Mucosa of descending colon (tissue), 3 donors: ENCODE measurements around the gene SEC14L3. TPM values are rescaled to one million over a fixed set of nuclear protein-coding genes. Genes with fewer than 3 reads are reported as not detected.

Experiments
- ATAC-seq: fragments of 200-7000 bp; cut with Tn5 transposase; one replicate; pipeline ENCODE4 v1.9.1; 2020; ENCODE audit warnings: mild to moderate bottlenecking, moderate library complexity
- DNase-seq, 3 donors: peaks; one replicate each; pipeline ENCODE4 v3.0.0-alpha.2; 2020
- H3K36me3 ChIP-seq: fragments of 200-600 bp; one replicate; pipeline ENCODE4 v1.8.0; 2021; ENCODE audit warnings: low read depth, mild to moderate bottlenecking
- H3K4me1 ChIP-seq: fragments of 200-600 bp; one replicate; pipeline ENCODE4 v1.8.0; 2021; ENCODE audit warnings: low read depth, mild to moderate bottlenecking
- H3K4me3 ChIP-seq: fragments of 200-600 bp; one replicate; pipeline ENCODE4 v1.8.0; 2021; ENCODE audit warnings: mild to moderate bottlenecking
- H3K9me3 ChIP-seq: fragments of 200-600 bp; one replicate; pipeline ENCODE4 v1.8.0; 2021; ENCODE audit warnings: mild to moderate bottlenecking
- intact Hi-C, 2 donors: fragments of 100-400 bp; cut with DNase I in 1 of 2; cut with micrococcal nuclease in 1 of 2; formaldehyde crosslinking; loops; one replicate each; pipeline versions ENCODE4 v1.11.0 to v1.11.1; 2022; cut with DNase I, micrococcal nuclease
- total RNA-seq, 3 donors: library from RNA; stranded (reverse); fragmentation: NEBNext Ultra II Directional in 2 of 3; extraction: Animal tissue kit (Norgen Biotek cat#: 25700) in 2 of 3; gene quantifications; one replicate each; pipeline versions ENCODE4 v1.2.1 to v1.2.4, GENCODE V29; 2021 to 2023
- TF ChIP-seq, protein P1 (sequence below): fragments of 200-600 bp; IDR thresholded peaks from one replicate; pipeline ENCODE4 v1.8.0; 2022; ENCODE audit warnings: antibody characterized with exemption, mild to moderate bottlenecking
- donor health status: DM: no; HTN: no; CAD: no; lungs with moderate emphysema.
- donor health status: DM: no; HTN: no; CAD: no.
- donor health status: DM: no; HTN: yes; CAD: no.

SEC14L3 gene
- total RNA-seq, 3 donors from 2014 or later: not detected

- Histone ChIP-seq H3K4me1 (peaks cover 2% of the 10 kb centered on the region), H3K36me3 (no peaks in the 10 kb centered on the region), H3K9me3 (no peaks in the 10 kb centered on the region), H3K4me3 (no peak overlapping the region)
- intact Hi-C loops: no loop called here
- DNase-seq: peak in 2 of 3 donors; percentile 54 to 69
- ATAC-seq: peak; percentile 83
- TF ChIP-seq, protein P1, sequence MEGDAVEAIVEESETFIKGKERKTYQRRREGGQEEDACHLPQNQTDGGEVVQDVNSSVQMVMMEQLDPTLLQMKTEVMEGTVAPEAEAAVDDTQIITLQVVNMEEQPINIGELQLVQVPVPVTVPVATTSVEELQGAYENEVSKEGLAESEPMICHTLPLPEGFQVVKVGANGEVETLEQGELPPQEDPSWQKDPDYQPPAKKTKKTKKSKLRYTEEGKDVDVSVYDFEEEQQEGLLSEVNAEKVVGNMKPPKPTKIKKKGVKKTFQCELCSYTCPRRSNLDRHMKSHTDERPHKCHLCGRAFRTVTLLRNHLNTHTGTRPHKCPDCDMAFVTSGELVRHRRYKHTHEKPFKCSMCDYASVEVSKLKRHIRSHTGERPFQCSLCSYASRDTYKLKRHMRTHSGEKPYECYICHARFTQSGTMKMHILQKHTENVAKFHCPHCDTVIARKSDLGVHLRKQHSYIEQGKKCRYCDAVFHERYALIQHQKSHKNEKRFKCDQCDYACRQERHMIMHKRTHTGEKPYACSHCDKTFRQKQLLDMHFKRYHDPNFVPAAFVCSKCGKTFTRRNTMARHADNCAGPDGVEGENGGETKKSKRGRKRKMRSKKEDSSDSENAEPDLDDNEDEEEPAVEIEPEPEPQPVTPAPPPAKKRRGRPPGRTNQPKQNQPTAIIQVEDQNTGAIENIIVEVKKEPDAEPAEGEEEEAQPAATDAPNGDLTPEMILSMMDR: peak; percentile 67
These were observed 27.0 kb downstream of the SEC14L3 start for GRCh38 chr22:30444632-30445437.

GRCh38 chr22:30441088-30441487, 30.7 kb downstream of the SEC14L3 start:
- TF ChIP-seq, protein P1: no peak
- H3K4me1 ChIP-seq: peaks cover 10% of the 10 kb centered on the region
- no peaks in the 10 kb centered on the region for H3K9me3 ChIP-seq
- H3K36me3 ChIP-seq: no peaks in the 10 kb centered on the region
- DNase-seq (no peak), ATAC-seq (no peak)
- intact Hi-C loops: no loop called here
- H3K4me3 ChIP-seq: no peak overlapping the region

- Histone ChIP-seq H3K9me3 (no peaks in the 10 kb centered on the region), H3K4me1 (peaks cover 8% of the 10 kb centered on the region), H3K36me3 (no peaks in the 10 kb centered on the region), H3K4me3 (no peak overlapping the region)
- TF ChIP-seq, protein P1: no peak
- peak in 1 of 3 donors; percentile 16 for DNase-seq
- intact Hi-C loops: no loop called here
- ATAC-seq: peak; percentile 26
These were observed 32.0 kb downstream of the SEC14L3 start for GRCh38 chr22:30439836-30440235.

DNA sequence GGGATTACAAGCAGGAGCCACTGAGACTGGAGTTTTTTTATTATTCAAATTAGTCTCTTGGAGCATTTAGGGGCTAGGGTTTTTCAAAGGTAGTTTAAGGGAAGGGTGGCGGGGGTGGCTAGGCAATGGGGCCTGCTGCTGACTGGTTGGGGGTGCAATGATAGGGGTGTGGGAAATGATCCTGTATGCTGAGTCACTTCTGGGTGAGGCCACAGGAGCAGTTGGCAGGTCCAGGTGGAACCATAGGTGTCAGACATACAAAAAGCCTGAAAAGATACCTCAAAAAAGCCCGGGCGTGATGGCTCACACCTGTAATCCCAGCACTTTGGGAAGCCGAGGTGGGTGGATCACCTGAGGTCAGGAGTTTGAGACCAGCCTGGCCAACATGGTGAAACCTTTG, 32.6 kb downstream of the SEC14L3 start:
- Histone ChIP-seq H3K4me3 (no peak overlapping the region), H3K9me3 (no peaks in the 10 kb centered on the region), H3K4me1 (peaks cover 8% of the 10 kb centered on the region), H3K36me3 (no peaks in the 10 kb centered on the region)
- TF ChIP-seq, protein P1: no peak
- intact Hi-C loops: no loop called here
- no peak for DNase-seq
- ATAC-seq: no peak

DNA sequence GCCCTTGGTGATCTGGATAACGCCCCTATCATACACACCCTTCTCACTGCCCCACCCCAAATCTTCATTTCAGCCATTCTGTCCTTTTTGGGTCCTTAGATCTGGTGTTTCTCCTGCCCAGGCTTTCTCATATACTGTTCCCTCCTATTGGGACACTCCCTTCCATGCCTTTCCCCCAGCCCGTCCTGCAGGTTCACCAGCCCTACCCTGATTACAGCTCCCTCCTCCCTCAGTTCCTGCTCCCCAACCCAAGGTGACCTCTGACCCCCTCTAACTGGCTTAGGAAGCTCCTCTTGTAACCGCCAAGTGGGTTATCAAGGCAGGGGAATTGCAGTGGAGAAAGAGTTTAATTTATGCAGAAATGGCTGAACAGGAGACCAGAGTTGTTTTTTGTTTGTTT, 33.3 kb downstream of the SEC14L3 start:
- peak in 2 of 3 donors; percentile 23 to 48 for DNase-seq

More for the DNA sequence above, 33.3 kb downstream of the SEC14L3 start:
- H3K4me1 ChIP-seq: peaks cover 8% of the 10 kb centered on the region
- intact Hi-C loops: no loop called here
- TF ChIP-seq, protein P1: no peak
- H3K9me3 ChIP-seq: no peaks in the 10 kb centered on the region
- no peaks in the 10 kb centered on the region for H3K36me3 ChIP-seq
- H3K4me3 ChIP-seq: no peak overlapping the region
- peak; percentile 65 for ATAC-seq
